ENCODE measurements around the gene RPS6KA3.
"Not testable (repeated sequence)": the region's sequence is repeated elsewhere in the genome, so short reads cannot be mapped to it uniquely, and the experiment has no call there.

Gene RPS6KA3

DNA sequence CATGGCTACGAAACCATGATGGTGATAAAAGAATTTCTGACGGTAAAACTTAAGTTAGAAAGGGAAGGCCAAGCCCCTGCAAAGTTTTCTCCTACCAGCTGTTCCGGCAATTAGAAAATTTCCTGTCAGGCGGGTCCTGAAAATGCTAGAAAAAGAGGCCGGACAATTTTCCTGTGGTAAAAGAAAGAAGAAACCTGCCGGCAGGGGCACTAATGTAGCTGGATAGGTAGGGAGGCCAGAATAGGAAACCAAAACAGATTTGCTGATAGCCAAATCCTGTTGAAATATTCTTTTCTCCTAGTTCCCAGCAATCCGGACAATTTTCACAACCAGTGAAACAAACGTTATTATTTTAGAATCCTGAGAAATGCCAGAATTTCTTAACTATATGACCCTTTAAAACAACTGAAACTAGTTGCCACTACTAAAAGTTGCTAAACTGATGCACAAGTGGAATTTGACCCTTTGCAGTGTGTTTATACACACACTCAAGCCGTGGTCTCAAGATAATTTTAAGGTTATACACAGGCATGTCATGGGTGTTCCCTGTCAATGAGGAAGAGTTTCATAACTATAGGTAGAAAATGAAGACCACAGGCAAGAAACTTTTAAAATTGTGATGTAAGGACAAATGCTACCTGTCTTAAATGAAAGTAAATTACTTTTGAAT is 47.7 kb downstream of the RPS6KA3 start:
- no peak for DNase-seq (ENCODE audit: low spot score)

DNA sequence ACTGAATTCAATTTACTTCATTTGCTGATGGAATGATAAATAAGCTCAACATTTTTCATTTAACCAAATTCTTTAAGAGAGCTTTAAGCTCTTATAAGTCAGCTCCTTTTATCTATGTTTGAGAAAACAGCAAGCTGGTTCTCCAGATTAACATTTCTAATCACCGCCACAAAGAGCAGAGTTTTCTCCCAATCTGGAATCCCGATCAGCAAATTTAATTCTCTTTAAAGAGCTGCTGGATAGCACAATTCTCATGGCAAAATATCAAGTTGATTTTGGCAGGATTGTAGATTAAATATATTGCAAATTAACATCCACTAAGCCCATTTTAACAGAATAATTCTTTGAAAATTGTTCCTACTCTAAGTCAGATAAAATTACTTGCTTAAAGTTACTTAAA is 48.8 kb downstream of the RPS6KA3 start:
- no peak for DNase-seq (ENCODE audit: low spot score)

DNA sequence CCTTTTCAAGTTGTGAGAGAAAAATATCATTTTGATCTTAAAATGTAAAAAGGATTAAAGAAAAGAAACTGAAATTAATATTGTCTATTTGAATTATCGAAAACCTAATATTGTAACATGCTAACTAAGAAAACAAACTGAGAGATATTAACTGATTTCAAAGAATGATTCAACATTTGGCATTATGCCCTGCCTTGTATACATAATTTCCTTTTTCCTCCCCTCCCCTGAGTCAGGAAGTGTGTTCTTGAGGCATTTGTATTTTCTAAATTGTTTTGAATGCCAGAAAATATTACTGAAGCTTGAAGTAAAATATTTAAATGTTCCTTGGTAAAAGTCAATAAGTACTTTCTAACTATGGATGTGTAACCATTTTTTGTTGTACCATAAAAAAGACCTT is 49.4 kb downstream of the RPS6KA3 start:
- DNase-seq (ENCODE audit: low spot score) = no peak

DNA sequence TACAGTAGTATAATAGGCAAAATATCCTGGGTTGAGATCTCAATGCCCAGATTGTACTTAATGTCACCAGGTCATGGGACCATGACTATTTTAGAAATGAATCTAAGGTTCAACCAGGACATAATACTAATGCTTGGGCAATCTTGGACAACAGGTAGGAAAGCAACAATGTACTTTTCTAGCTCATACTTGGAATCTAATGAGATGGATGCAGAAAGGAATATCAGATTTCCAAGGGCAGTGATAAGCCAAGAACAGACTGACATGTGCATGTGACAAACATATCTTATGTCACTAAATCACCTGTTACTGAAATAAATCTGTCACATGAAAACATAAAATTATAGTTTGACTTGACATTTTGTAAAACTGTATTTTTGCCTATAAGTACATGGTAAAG is 51.1 kb downstream of the RPS6KA3 start:
- DNase-seq (ENCODE audit: low spot score) = no peak

DNA sequence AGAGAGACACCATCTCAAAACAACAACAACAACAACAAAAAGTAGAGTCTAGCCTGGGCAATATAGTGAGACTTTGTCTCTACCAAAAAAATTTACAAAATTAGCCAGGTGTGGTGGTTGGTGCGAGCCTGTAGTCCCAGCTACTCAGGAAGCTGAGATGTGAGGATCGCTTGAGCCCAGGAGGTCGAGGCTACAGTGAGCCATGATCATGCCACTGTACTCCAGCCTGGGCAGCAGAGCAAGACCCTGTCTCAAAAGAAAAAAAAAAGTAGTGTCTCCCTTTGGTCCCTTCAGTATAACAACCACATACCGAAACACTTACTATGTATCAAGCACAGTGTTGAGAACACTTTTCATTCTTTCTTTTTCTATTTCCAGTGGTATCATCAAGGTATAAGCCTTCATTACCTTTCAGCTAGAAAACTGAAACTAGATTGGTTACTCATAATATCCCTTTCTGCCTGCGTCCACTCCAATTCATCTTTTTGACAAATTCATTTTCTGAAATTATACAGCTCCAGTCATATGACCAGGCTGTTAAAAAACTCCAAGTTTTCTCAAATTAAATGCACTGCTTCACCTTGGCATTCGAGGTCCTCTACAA is 54.1 kb downstream of the RPS6KA3 start:
- DNase-seq (ENCODE audit: low spot score) = no peak

DNA sequence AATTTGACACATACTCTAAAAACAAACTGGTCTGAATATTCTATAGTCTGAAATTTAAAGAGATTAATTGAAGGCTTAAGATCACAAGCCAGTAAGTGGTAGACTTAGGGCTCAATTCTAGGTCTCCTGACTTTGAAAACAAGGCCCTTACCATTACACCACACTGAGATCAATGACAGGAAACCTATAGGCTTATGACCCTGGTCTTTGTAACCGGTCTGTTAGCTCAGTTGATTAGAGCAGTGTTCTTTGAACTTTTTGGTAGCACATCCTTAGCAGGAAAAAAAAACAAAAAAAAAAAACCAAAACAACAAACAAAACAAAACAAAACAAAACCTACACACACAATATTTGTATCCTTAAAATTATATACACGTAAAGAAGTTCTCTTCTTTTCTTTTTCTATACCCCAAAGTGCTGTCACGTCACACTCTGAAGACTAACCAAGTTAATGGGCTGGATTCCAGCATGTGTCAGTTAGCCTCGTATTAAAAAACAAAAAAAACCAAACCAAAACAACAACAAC is 55.4 kb downstream of the RPS6KA3 start:
- DNase-seq (ENCODE audit: low spot score) = no peak

DNA sequence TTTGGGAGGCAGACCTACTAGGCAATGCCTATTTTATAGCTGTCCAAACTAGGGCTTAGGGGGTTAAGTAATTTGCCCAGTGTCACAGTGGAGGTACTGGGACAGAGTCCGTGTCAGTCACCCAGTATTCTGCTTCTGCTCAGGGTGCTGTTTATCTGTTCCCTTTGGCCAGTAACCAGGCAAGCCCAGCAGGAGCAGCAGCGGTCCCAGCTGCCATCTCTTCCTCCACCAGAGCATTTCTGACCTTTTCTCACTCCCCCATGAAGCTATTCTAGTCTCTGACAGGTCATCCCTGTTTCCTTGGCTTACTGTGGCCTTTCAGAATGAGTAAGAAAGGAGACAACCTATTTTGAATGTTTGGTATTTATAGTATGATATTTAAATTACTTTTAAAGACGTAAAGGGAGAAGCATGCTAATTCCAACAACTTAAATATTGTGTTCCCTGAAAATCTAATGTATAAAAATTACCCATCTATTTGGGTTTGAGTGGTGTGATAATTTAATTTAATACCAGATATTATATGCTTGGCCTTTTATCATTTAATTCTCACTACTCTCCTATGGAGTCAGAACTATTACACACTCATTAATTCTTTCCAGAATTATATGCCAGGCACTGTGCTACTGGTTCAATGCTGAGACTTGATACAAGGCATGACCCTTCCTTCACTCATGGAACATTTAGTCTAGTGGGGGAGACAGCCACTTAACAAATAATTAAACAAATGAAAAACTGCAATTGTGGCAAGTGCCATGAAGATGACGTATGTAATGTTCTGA is 60.6 kb downstream of the RPS6KA3 start:
- no peak for DNase-seq (ENCODE audit: low spot score)

DNA sequence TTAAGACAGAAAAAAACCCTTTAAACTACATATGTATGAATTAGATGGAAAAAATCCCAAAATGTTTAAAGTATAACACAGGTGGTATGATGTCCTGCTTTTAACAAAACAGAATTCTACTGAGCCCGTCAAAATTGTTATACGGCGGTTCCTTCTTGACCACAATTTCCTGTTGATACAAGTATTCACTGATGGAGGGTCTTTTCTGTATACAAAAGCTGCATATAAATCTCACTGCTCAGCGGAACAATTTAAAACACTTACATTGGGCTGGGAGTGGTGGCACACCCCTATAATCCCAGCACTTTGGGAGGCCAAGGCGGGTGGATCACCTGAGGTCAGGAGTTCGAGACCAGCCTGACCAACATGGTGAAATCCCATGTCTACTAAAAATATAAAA is 62.4 kb downstream of the RPS6KA3 start:
- no peak for DNase-seq (ENCODE audit: low spot score)

DNA sequence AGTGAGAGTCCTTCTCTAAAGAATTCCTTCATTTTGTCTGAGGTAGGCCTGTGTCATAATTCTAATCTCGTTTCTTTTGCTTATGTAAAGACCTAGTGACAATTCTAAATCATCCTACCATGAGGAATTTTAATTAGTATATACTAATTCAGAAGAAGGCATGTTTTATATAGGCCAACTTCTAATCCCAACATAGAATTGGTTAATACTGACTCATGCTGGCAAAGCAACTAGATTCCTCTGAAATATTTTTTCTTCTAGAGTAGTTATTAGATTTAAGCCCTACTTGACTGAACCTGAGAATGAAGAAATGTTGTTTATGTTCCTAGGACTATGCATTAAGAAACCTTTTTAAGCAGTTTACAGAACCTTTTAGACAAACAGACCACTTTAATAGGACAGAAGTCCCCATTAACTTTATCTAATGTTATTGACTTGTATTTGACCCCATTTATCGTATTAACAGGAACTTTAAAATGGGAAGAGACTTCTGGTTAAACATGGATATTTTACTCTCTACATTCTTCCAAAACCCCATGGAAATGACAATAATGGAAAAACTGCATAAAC is 69.0 kb downstream of the RPS6KA3 start:
- DNase-seq (ENCODE audit: low spot score) = no peak

DNA sequence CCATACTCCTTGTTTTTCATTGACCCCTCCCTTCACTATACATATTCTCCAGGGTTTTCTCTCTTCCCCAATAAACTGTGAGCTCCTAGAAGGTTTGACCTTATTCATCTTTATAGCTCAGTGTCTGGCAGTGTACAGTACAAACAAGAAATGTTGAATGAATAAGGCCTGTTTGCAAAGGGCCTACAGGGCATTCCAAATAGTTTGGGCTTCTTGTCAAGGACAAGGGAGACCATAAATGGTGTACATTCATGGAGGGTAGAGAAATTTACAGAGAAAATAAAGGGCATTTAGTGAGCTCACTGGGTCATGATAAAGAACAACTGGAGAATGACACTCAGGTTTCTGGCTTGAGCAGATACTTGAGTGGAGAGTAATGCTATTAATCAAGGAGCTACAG is 77.5 kb downstream of the RPS6KA3 start:
- no peak for DNase-seq (ENCODE audit: low spot score)

DNA sequence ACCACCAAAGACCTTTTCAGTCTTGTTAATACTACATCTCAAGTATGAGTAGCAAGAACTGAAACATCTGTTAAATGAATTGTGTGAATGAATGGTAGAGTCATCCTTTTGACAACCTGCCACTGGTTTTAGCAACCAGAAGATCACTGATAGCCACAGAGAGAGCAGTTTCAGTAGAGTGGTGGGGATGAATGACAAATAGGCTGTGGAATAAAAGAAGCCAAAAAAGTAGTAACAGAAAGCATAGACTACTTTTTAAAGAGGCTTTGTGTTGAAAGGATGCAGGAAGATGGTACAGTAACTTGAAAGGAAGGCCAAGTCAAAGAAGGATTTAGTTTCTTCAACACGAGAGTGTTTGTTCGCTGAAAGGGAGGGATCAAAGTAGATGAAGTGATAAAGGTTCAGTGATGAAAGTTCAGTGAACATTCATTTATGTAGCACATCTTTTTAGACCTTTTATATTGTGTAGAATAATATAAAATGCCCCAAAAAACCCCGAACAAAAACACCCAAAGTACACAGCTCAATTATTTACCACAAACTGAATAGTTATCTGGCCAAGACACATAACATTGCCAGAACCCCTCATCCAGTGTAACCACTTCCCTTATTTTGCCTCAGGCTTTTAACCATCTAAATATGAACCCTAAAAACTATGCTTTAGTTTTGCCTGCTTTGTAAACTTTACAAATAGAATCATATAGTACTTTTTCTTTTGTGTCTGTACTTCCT is 84.9 kb downstream of the RPS6KA3 start:
- DNase-seq (ENCODE audit: low spot score) = no peak

DNA sequence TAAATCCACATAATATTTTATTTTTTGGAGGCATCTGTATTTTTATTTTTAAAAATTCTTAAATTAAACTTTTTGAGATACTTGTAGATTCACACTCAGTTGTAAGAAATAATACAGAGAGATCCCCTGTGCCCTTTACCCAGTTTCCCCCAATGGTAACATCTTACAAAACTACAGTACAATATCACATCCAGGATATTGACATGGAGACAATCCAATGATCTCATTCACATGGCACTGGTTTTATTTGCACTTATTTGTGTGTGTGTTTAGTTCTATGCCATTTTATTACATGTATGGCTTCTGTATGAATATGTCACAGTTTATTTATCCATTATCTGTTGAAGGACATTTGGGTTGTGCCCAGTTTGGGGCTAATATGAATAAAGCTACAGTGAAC is 89.6 kb downstream of the RPS6KA3 start:
- DNase-seq (ENCODE audit: low spot score) = no peak

DNA sequence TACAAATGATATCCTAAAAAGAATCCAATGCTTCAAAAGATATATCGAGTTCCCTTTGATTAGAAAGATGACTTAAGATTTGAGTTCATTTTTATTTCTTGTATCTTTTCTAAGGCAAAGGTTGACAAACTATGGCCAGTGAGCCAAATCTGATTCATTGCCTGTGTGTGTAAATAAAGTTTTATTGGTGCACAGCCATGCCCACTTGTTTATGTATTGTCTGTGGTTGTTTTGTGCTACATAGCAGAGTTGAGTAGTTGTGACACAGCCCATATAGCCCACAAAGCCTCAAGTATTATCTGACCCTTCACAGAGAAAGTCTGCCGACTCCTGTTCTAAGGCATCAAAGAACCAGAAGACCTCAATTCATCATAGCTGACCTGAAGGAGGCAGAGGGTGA is 92.9 kb downstream of the RPS6KA3 start:
- no peak for DNase-seq (ENCODE audit: low spot score)

DNA sequence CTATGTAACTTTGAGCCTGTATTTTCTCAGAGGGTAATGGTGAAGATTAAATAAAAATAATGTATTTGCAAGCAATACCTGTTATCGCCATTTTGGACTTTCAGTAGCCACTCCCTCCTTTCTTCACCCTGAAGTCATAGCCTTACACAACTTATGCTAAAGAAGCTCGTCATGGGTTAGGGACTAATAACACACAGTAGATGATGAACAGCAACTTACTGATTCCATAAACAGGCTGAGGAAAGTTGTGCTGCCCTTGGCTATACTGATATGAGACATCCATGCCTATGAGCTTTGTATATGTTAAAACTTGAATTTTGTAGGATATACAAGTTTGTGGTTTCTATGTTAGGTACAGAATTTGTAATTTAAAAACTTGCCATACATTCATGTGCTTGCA is 93.4 kb downstream of the RPS6KA3 start:
- no peak for DNase-seq (ENCODE audit: low spot score)

DNA sequence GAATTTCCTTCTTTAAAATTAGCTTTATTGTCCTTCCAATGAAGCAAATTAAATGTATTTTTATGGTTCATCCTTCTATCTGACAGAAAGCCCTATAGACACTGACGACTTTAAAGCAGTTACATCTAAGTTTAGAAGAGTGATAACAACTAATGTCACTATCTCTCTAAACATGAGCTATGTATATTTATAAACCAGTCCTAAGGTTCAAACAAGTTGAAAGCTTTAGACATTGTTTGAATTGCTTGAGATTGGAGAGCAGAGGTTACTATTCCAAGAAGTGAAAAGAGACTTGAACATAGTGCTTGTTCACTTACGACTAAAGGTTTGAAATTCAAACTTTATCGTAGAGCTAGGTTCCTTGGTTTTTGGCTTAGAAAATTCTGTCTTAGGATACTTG is 94.8 kb downstream of the RPS6KA3 start:
- DNase-seq (ENCODE audit: low spot score) = no peak

DNA sequence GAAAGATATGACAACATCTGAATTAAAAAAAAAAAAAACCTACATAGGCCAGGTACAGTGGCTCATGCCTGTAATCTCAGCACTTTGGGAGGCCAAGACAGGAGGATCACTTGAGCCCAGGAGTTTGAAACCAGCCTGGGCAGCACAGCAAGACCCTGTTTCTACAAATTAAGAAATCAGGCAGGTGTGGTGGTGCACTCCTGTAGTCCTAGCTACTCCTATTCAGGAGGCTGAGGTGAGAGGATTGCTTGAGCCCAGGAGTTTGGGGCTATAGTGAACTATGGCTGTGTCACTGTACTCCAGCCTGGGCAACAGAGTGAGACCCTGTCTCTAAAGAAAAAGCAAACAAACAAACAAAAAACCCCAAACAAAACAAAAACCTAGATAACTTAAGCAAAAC is 104.2 kb downstream of the RPS6KA3 start:
- not testable (repeated sequence) for DNase-seq (ENCODE audit: low spot score)

DNA sequence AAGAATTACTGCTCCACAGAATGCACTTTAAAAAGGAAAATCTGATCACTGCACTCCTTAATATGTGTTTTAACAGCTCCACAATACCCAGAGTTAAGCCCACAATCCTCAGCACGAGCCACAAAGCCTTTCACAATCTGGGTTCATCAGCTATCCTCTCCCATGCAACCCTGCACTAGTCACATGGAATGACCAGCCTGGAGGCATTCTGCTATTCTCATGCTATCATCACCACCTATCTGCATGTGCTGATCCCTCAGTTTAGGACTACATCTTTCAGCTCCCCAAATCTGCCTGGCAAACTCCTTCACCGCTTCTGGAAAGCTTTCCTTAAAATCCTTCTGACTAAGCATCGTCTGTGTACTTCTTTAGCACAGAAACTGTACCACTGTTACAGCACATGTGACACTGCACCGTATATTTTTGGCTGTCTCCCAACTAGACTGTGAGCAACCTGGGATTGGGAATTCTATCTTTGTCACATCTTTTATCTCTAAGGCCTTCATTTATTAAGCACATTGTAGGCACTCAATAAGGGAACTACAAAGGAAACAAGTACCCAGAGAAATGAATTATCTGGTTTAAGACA is 106.8 kb downstream of the RPS6KA3 start:
- no peak for DNase-seq (ENCODE audit: low spot score)

DNA sequence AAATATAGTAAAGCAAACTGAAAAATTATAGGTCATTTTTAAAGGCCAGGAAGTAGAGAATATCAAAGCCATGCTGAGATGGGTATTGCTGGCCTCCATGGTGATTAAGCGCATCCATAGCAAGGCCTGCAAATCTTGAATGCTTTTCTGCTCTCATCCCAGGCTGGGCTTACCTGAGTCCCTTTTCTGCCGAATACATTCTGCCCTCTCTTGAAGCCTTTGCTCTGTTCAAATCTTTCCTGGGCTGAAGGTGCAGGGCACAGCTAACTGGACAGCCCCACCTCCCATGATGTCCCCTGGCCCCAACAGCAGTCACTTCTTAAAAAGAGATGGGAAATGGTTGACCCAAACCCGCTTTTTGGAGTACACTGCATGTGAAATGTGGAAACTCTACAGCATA is 115.0 kb downstream of the RPS6KA3 start:
- no peak for DNase-seq (ENCODE audit: low spot score)

DNA sequence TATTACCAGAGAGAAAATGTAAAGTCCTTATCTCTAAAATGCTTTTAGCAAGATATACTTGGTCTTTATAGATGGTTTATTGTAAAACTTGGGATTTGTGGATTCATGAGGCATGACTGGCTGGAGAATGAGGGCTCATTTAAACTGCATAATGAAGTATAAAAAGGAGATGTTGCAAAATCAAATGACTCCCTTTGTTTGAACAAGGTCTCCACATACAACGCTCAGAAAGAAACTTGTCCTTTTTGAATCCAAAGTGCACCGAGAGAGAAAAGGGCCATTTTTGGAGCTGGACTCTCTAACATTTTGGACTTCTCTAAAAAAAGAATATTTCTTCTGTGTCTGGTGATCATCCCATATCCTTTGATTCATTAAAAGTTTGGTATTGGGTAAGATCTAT is 117.4 kb downstream of the RPS6KA3 start:
- no peak for DNase-seq (ENCODE audit: low spot score)

DNA sequence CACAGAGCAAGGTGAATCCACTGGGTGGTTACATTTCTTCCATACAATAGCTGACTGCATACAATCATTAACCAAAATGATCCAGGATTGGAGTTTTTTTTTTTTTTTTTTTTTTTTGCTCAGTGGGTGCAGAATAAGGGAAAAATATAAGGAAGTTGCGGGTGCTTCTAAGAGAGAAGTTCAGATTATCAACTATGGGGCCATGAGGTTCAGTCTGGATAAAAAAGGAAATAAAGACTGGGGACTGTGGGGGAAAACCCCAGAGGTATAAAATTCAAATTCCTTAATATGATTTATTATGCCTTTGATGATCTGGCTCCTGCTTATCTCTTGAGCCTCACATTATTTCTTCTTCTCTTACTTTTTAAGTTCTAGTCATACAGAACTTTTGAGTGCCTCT is 119.1 kb downstream of the RPS6KA3 start:
- no peak for DNase-seq (ENCODE audit: low spot score)

DNA sequence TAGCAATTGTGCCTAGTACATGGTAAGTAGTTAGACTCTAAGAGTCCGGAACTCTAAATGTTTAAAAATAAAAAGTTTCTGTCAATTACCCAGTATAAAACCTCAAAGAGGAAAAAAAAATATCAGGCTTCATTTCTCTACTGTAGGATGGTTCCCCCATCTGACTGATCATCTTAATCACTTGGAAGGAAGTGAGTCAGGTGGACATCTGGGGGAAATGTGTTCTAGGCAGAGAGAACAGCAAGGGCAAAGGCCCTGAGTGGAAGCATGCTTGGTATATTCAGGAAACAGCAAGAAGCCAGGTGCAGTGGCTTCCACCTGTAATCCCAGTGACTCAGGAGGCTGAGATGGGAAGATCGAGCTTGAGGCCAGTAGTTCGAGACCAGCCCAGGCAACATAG is 122.2 kb downstream of the RPS6KA3 start:
- no peak for DNase-seq (ENCODE audit: low spot score)

DNA sequence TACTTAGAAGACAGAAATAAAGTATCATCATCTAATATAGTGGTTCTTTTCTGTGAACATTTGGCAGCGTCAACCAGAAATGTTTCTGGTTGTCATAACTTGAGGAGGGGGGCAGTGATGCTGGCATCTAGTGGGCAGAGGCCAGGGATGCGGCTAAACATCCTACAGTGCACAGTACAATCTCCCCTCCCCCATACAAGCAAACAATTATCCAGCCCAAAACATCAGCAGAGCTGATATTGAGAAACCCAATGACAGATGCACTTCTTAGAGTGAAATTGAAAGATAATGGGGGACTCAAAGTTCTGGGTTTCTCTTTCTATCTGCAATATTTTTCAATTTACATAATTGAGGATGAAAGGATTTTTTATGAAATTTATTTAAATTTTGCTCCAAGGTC is 123.1 kb downstream of the RPS6KA3 start:
- no peak for DNase-seq (ENCODE audit: low spot score)
